Measurements from ENCODE around the gene SLC16A12.
"Not testable (repeated sequence)": the region's sequence is repeated elsewhere in the genome, so short reads cannot be mapped to it uniquely, and the experiment has no call there.

The SLC16A12 gene

GRCh38 chr10:89468191-89468965 lies 67.0 kb downstream of the SLC16A12 start:
- no peak for DNase-seq

DNA sequence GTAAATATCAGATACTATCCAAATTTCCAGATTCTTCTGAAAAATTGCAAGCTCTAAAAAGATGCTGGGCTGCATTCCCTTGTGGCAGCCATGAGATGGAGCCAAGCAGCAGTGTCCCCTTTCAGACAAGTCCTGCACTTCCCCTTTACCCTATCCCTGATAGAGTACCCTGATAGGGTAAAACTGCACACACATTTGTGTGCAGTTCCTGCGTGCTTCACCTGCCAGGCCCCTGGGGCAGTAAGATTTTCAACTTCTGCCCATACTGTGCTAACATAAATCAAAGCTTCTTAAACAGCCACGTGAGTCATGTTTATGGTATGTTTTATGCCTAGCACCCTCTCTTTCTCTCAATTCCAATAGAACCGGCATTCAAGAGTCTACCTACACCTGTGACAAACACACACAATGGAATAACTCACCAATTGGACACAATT lies 68.8 kb downstream of the SLC16A12 start:
- no peak for DNase-seq

DNA sequence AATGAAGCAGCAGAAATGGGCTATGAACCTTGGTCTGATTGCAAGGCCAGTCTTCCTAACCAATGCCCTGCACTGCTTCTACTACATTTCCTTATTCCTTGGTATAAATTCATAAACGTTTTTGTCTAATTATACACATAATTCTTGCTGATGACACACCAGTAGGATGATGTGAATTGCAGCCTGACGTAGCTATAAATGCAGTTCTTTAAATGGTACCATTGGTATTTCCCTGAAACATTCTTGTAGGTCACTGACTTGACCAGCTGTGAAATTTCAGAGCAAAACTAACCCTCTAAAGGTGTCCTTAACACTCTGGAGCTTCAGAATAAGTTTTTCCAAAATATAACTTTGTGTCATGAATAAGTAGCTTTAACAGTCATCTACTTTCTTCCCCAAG lies 70.2 kb downstream of the SLC16A12 start:
- no peak for DNase-seq

DNA sequence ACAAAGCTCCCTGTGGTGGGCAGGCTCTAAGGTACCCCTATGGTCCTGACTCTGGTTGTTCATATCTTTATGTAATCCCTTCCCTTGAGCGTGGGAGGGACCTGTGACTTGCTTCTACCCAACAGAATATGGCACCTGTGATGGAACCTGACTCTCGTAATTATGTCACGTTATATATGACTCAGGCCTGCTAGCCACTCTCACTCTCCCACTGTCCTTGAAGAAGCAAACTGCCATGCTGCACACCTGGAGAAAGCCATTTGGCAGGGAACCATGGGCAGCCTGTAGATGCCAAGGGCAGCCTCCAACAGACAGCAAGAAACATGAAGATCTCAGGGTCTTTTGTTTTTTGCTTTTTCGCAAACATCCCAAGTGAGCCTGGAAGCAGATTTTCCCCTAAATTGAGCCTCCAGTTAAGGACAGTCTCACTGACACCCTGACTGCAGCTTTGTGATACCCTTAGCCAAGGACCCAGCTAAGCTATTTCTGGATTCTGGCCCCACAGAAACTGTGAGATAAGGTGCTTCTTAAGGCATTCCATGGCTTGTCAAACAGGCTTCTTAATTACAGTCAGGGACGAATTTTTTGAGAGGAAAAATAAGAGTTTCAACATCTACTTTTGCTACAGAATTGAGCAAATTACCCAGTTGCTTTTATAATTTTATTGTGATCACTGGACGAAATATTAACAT lies 71.4 kb downstream of the SLC16A12 start:
- no peak for DNase-seq

GRCh38 chr10:89458784-89459183 lies 76.6 kb downstream of the SLC16A12 start:
- DNase-seq, result no peak

GRCh38 chr10:89458291-89458690 lies 77.1 kb downstream of the SLC16A12 start:
- DNase-seq, result no peak

- DNase-seq, result no peak
Measured at GRCh38 chr10:89454561-89455347, 80.6 kb downstream of the SLC16A12 start.

- no peak for DNase-seq
Measured at GRCh38 chr10:89452193-89452592, 83.2 kb downstream of the SLC16A12 start.

DNA sequence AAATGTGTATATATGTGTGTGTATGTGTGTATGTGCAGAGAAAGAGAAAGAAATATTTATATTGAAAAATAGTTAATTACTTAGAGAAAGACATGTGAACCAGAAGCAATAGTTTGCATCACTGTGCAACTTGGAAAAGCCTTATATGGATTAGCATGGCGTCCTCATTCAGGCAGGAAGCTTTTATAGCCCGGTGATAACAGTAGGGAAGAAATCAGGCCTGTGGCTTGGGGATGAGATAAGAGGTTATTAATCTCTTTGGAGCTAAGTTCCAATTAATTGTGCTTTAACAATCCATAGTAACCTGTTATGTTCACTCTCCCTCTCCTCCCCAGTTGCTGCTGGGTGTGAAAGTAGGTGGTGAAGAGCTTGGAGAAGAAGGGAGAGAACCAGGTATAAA lies 84.5 kb downstream of the SLC16A12 start:
- DNase-seq, result no peak

DNA sequence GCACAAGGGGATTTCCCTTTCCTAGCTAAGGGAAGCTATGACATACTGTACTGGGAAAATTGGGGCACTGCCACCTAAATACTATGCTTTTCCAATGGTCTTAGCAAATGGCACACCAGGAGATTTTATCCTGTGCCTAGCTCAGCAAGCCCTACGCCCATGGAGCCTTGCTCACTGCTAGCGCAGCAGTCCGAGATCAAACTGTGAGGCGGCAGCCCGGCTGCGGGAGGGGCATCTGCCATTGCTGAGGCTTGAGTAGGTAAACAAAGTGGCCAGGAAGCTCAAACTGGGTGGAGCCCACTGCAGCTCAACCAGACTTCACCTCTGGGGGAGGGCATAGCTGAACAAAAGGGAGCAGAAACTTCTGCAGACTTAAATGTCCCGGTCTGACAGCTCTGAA lies 90.6 kb downstream of the SLC16A12 start:
- DNase-seq, result not testable (repeated sequence)

DNA sequence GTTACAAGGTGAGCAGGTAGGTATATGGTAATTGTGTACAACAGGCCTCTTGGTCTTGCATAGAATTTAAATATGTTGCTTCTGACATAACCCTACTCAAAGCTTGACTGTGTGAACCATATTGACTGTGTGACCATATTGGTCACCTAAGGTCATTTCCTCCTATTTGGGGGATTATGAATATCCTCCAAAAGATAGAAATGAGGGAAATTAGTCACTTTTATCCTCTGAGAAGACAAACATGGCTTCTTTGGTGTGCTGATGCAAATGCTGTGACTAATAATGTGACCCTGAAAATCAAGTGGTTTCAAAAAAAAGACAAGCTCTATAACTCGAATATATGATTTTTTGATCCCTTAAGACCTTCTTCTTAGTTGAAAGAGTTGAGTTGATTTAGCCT lies 93.1 kb downstream of the SLC16A12 start:
- no peak for DNase-seq

DNA sequence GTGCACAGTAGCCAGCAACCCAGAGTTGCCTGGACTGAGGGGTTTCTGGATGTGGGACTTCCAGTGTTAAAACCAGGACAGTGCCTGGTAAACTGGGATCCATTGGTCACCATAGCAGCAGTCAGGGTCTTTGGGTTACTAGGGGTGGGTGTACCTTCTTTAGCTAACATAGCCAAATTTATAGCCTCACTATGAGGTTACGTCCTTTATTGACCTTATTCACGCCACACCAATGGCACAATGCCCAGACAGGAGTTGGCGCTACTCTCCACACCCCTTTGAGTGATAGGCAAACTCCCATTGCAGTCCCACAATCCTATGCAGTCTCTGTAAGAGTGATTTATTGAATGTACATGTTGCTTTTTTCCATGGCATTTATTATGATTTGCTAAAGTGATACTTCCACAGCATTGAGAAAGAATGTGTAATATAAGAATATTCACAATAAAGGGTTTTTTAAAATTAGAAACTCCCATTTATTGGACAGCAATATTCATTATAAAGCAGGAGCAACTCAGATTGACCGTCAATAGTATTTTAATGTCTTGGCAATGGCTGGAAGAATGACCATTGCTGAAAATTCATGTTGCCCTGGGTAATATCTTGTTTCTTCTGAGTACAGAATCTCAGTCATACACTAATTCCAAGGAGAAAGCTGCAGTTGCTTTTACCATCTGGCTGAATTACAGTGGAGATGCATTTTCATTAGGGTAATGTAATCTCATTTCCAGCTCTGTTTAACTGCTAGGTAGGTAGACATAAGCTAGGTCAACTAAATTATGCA lies 95.0 kb downstream of the SLC16A12 start:
- DNase-seq, result no peak

DNA sequence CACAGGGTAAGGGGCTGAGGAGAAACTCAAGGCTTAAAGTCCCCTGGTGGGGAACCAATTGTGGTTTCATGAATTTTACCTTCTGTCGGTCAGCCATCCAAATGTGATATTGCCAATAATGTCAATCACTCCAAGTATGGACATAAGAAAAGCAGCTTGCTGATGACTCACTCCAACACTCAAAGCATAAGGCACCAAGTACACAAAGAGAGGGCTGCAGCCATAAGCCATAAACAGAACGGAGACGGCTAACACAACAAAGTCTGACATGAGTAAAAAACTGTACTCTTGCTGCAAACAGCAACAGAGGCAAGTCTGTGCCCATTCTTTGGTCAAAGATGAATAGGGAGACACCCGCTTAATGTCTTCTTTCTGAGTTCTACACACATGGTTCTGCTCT lies 96.9 kb downstream of the SLC16A12 start:
- DNase-seq, result no peak

GRCh38 chr10:89431977-89432376 lies 103.4 kb downstream of the SLC16A12 start:
- no peak for DNase-seq

DNA sequence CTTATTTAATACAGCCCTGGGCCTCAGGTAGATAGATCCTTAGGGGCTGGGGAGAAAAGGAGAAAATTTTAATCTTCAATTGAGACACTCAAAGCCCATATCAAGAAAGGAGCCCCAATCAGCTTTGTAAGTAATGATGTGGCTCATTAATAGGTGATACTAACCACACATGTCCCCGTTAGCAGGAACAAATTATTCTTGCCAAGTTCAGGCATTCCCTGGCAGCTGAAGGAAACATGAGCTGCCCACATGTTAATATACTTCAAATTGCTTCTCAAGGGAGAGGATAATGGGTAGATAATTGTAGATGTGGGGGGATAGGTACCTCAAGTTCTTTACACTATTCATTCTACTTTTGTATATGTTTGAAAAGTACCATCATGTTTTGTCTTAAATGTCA lies 106.5 kb downstream of the SLC16A12 start:
- no peak for DNase-seq

GRCh38 chr10:89427629-89428028 lies 107.8 kb downstream of the SLC16A12 start:
- no peak for DNase-seq

DNA sequence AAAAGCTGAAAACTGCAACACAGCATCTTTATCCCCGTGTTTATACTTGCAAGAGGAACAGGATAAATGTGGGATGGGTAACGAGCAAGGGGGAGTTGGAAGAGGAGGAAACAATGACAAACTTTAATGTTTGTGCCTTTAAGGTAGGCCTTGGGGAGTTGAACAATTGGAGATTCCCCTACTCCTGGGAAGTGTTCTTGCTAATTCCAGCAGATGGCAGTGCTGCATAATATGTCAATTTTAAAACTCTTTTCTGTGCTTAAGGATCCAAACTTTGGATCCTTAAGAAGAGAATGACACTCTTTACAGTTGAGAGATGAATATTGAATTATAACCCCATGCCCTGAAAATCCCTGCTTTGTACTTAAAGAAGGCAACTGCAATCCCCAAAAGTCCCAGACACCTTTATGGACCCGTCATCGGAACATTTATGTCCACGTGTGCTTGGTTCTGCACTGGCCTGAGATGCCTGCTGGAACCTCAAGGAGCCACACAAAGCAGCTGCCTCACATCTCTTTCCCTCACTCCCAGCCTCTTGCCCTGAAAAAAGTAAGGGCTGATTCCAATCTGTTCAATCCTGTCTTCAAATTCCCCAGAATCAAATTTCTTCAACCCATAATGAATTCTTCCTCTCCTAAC lies 109.0 kb downstream of the SLC16A12 start:
- no peak for DNase-seq

DNA sequence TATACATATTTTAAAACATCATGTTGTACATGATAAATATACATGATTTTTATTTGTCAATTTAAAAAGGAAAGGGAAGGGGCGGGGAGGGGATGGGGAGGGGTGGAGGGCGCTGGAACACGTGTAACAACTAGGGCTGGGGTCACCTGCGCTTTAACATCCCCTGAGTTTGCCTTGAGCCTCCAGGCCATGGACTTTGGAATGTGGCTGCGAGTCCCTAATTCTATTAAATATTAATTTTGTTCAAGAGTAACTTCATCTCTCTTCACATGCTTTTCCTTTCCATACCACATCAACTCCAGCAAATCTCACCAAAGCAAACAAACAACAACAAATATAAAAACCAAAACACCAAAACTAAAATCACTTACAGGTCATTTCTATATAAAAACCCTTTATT lies 110.4 kb downstream of the SLC16A12 start:
- DNase-seq, result no peak

DNA sequence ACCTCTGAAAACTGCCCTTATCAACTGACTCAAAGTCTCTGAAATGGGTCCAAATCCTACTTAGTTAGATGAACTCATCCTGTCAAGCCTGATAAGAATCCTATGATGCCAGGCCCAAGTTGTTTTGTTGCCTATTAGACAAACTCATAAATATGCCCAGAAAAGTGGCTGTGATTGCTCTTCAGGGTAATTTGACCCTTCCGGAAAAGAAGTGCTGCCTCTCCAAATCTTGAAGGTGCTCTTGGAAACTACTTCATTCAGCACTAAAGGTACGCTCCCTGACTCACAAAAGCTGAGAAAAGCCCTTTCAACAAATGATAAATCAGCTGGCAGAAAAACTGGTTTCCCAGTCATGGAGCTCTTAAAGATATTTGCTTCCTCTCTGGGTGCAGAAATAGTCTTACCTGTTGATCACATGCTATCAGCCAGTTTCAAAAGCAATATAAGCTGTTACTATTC lies 114.3 kb downstream of the SLC16A12 start:
- no peak for DNase-seq

DNA sequence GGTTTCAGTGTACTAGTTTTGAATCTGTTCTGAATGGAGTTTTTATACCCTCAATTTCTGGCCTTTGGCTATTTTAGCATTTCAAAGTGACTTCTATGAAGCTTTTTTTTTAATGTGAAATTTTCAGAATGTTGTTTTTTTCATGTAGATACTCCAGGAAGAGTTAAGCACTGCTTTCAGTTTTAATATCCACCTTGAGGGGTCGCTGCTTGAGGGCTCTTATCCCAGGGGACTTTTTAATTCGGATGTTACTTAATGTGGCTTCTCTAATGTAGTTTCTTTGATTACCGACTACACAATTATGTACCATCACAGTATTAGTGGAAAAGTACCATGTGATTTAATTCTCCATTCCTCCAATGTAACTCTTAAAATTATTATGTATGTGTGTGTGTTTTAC lies 115.8 kb downstream of the SLC16A12 start:
- no peak for DNase-seq

DNA sequence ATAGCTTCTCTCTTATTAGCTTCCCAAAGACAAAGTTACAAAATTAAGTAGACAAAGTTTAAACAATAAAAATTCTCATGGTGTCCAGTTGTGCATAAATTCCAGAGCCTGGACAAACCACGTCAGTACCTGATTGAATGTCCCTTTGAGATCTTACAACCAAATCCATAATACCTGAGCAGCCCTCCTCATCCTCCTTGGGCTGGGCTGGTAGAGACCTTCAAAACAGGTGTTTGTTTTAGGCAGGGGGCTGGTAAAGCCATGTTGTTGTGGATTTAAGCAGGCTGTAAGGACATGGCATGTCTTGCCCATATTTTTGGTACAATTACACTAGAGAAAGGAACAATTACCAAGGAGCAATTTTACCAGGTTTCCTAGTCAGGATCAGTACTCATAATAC lies 118.9 kb downstream of the SLC16A12 start:
- DNase-seq, result no peak
